T-helper 2 cell treated with Interferon-gamma antibody and Interleukin-4, amounts not matched to agents 100 ng/mL and 5 ng/mL, for 36 hours (primary cell): Measurements from ENCODE around the gene PPARD. TPM values are rescaled to one million over a fixed set of nuclear protein-coding genes. Genes with fewer than 3 reads are reported as not detected.
"Not testable (repeated sequence)": the region's sequence is repeated elsewhere in the genome, so short reads cannot be mapped to it uniquely, and the experiment has no call there.

Experiments used
- intact Hi-C: fragments of 100-400 bp; cut with micrococcal nuclease; formaldehyde crosslinking; loops from one replicate; pipeline ENCODE4 v1.15.1; 2023
- total RNA-seq: library from RNA; stranded (reverse); gene quantifications from 2 replicates; pipeline ENCODE4 v1.2.3, GENCODE V29; 2022

Gene PPARD
- total RNA-seq, 1 donor from 2014 or later: 18.0 TPM

GRCh38 chr6:35311390-35312075 is 30.8 kb upstream of the PPARD start:
- intact Hi-C loops: loop anchor here (1.0 to 2.0 kb wide), 2 partner anchors 9 to 15 kb away; partner anchors contain the start of gene DEF6

- intact Hi-C loops: no loop called here
Measured at GRCh38 chr6:35312076-35312800, 30.1 kb upstream of the PPARD start.

GRCh38 chr6:35312807-35313206 is 29.6 kb upstream of the PPARD start:
- intact Hi-C loops: no loop called here

- intact Hi-C loops: no loop called here
Measured at GRCh38 chr6:35317483-35318195, 24.7 kb upstream of the PPARD start.

GRCh38 chr6:35318196-35319171 is 23.9 kb upstream of the PPARD start:
- intact Hi-C loops: no loop called here

GRCh38 chr6:35319346-35320030 is 22.9 kb upstream of the PPARD start:
- intact Hi-C loops: no loop called here

GRCh38 chr6:35320031-35320410 is 22.3 kb upstream of the PPARD start:
- intact Hi-C loops: no loop called here

- intact Hi-C loops: no loop called here
Measured at GRCh38 chr6:35321091-35321490, 21.3 kb upstream of the PPARD start.

GRCh38 chr6:35327349-35328027 is 14.9 kb upstream of the PPARD start:
- intact Hi-C loops: loop anchor here (1.0 kb wide), 2 partner anchors 24 to 30 kb away; partner anchors contain the start of gene DEF6

GRCh38 chr6:35328108-35328723 is 14.1 kb upstream of the PPARD start:
- intact Hi-C loops: no loop called here

GRCh38 chr6:35328965-35329364 is 13.4 kb upstream of the PPARD start:
- intact Hi-C loops: not testable (repeated sequence)

GRCh38 chr6:35330541-35331119 is 11.7 kb upstream of the PPARD start:
- intact Hi-C loops: no loop called here

GRCh38 chr6:35332074-35332887 is 10.1 kb upstream of the PPARD start:
- intact Hi-C loops: not testable (repeated sequence)

GRCh38 chr6:35341557-35341956 is 801 bp upstream of the PPARD start:
- intact Hi-C loops: no loop called here

GRCh38 chr6:35343092-35343834 is 905 bp downstream of the PPARD start:
- intact Hi-C loops: loop anchor here (2.0 kb wide), 2 partner anchors 76 to 210 kb away; no protein-coding TSS in a partner anchor

GRCh38 chr6:35343835-35344550 is 1.6 kb downstream of the PPARD start:
- intact Hi-C loops: loop anchor here (2.0 kb wide), 2 partner anchors 75 to 209 kb away; no protein-coding TSS in a partner anchor

- intact Hi-C loops: no loop called here
Measured at GRCh38 chr6:35351422-35351821, 9.1 kb downstream of the PPARD start.
